SK-N-SH (cell line): ENCODE measurements around the gene LSP1. TPM values are rescaled to one million over a fixed set of nuclear protein-coding genes. Genes with fewer than 3 reads are reported as not detected.

Source experiments
- CTCF ChIA-PET: fragments of 300-600, 350-600 bp; formaldehyde crosslinking; extraction: SDS; loops from one replicate; lab custom pipeline; 2021; lab: Yijun Ruan, JAX
- POLR2A ChIA-PET: fragments of 350-600 bp; sonication (Branson Sonifier 250); formaldehyde crosslinking; extraction: SDS; loops from one replicate; lab custom pipeline; 2020; ENCODE audit warnings: antibody characterized with exemption, inconsistent platforms; lab: Yijun Ruan, JAX
- DNase-seq: peaks from one replicate; pipeline ENCODE4 v3.0.0; 2012
- H2AFZ ChIP-seq: fragments of 200-600 bp; sonication (generic); 2 replicates; pipeline ENCODE4 v1.8.1; 2016; ENCODE audit warnings: antibody characterized with exemption, mild to moderate bottlenecking, low read depth
- H3F3A ChIP-seq: fragments of 200-600 bp; sonication (generic); replicated peaks from 2 replicates; pipeline ENCODE3; 2016; ENCODE audit warnings: antibody characterized with exemption, mild to moderate bottlenecking; ENCODE audit not compliant: insufficient read depth
- H3K27ac ChIP-seq, 2 experiments: fragments of 200-500 bp in 1 of 2; fragments of 200-600 bp in 1 of 2; sonication (Bioruptor generic) in 1 of 2; sonication (generic), shearing (Covaris generic) in 1 of 2; 2 replicates each; pipeline versions ENCODE4 v1.5.1 to v1.6.1; 2014 to 2016; ENCODE audit warnings: low read depth in 2 of 2, inconsistent platforms in 1 of 2, low read length in 1 of 2, mild to moderate bottlenecking in 1 of 2, mixed read lengths in 1 of 2
- H3K27me3 ChIP-seq: fragments of 200-600 bp; sonication (generic), shearing (Covaris generic); 2 replicates; pipeline ENCODE4 v1.6.1; 2016; ENCODE audit warnings: mixed run types; ENCODE audit not compliant: insufficient read depth
- H3K36me3 ChIP-seq, 2 experiments: fragments of 200-500 bp in 1 of 2; fragments of 200-600 bp in 1 of 2; sonication (Bioruptor generic) in 1 of 2; sonication (generic) in 1 of 2; replicated peaks in 1 of 2; 2 replicates each; pipeline versions ENCODE3 to v1.5.1; 2014 to 2016; ENCODE audit warnings: low read length in 1 of 2, mild to moderate bottlenecking in 1 of 2; ENCODE audit not compliant: insufficient read depth in 2 of 2, control insufficient read depth in 1 of 2
- H3K4me1 ChIP-seq, 2 experiments: fragments of 200-500 bp in 1 of 2; fragments of 200-600 bp in 1 of 2; sonication (Bioruptor generic) in 1 of 2; sonication (generic), shearing (Covaris generic) in 1 of 2; 2 replicates each; pipeline versions ENCODE4 v1.5.1 to v1.6.1; 2014 to 2016; ENCODE audit warnings: low read depth in 1 of 2, low read length in 1 of 2, mixed run types in 1 of 2; ENCODE audit not compliant: insufficient read depth in 2 of 2, control insufficient read depth in 1 of 2
- H3K4me2 ChIP-seq: fragments of 200-600 bp; sonication (generic), shearing (Covaris generic); 2 replicates; pipeline ENCODE4 v1.6.1; 2017; ENCODE audit warnings: mixed run types
- H3K4me3 ChIP-seq, 2 experiments: fragments of 200-500 bp in 1 of 2; fragments of 200-600 bp in 1 of 2; sonication (Bioruptor generic) in 1 of 2; sonication (generic), shearing (Covaris generic) in 1 of 2; 2 replicates each; pipeline versions ENCODE4 v1.5.1 to v1.8.1; 2014 to 2016; ENCODE audit warnings: low read depth in 2 of 2, inconsistent platforms in 1 of 2, low read length in 1 of 2, mild to moderate bottlenecking in 1 of 2, mixed read lengths in 1 of 2, moderate library complexity in 1 of 2
- H3K79me2 ChIP-seq: fragments of 200-600 bp; sonication (generic); 2 replicates; pipeline ENCODE4 v1.8.1; 2017; ENCODE audit warnings: mild to moderate bottlenecking; ENCODE audit not compliant: insufficient read depth
- H3K9ac ChIP-seq: fragments of 200-600 bp; sonication (generic); 2 replicates; pipeline ENCODE4 v1.6.1; 2017; ENCODE audit warnings: mixed run types
- H3K9me2 ChIP-seq: fragments of 200-600 bp; sonication (generic); 2 replicates; pipeline ENCODE4 v1.6.1; 2017; ENCODE audit warnings: mixed run types
- H3K9me3 ChIP-seq: fragments of 200-600 bp; sonication (generic); 2 replicates; pipeline ENCODE4 v1.6.1; 2017; ENCODE audit warnings: mixed run types, mild to moderate bottlenecking, moderate library complexity
- H4K20me1 ChIP-seq: fragments of 200-600 bp; sonication (generic); 2 replicates; pipeline ENCODE4 v1.6.1; 2017; ENCODE audit warnings: mild to moderate bottlenecking, mixed run types; ENCODE audit not compliant: insufficient read depth
- CHD2 ChIP-seq: fragments of 150-350 bp; IDR thresholded peaks from 2 replicates; pipeline ENCODE4 v1.6.1; 2018; ENCODE audit warnings: low read length; ENCODE audit not compliant: partially characterized antibody
- ELF1 ChIP-seq: IDR thresholded peaks from 2 replicates; pipeline ENCODE4 v1.4.0; 2012
- EP300 ChIP-seq, 2 experiments: IDR thresholded peaks; 2 replicates each; pipeline versions ENCODE4 v1.4.0 to v1.6.1; 2012; ENCODE audit warnings: borderline replicate concordance in 1 of 2, low read depth in 1 of 2, low read length in 1 of 2
- EZH2phosphoT487 ChIP-seq: fragments of 200-600 bp; sonication (generic); IDR thresholded peaks from 2 replicates; pipeline ENCODE4 v1.6.1; 2017; ENCODE audit warnings: low read depth, mixed run types, mild to moderate bottlenecking, antibody characterized with exemption, moderate library complexity, borderline replicate concordance
- FOXJ3 ChIP-seq: sonication (generic); formaldehyde crosslinking; IDR thresholded peaks from 2 replicates; pipeline ENCODE4 v1.5.1; 2020; ENCODE audit warnings: mild to moderate bottlenecking, missing genetic modification reagents
- GABPA ChIP-seq: IDR thresholded peaks from 2 replicates; pipeline ENCODE4 v1.4.0; 2012; ENCODE audit warnings: low read depth, mild to moderate bottlenecking
- JUND ChIP-seq: IDR thresholded peaks from 2 replicates; pipeline ENCODE4 v1.4.0; 2012
- MEF2A ChIP-seq: IDR thresholded peaks from 2 replicates; pipeline ENCODE4 v1.4.0; 2012; ENCODE audit warnings: low read depth, borderline replicate concordance
- NFIC ChIP-seq: IDR thresholded peaks from 2 replicates; pipeline ENCODE4 v1.4.0; 2012; ENCODE audit warnings: borderline replicate concordance
- POLR2AphosphoS5 ChIP-seq: IDR thresholded peaks from 2 replicates; pipeline ENCODE4 v1.6.1; 2012; ENCODE audit warnings: low read depth, low read length
- RAD21 ChIP-seq: IDR thresholded peaks from 2 replicates; pipeline ENCODE4 v1.6.1; 2012; ENCODE audit warnings: mild to moderate bottlenecking, low read length
- RCOR1 ChIP-seq: fragments of 150-350 bp; IDR thresholded peaks from 2 replicates; pipeline ENCODE4 v1.6.1; 2017; ENCODE audit warnings: antibody characterized with exemption, low read length
- RFX5 ChIP-seq: IDR thresholded peaks from 2 replicates; pipeline ENCODE4 v1.6.1; 2012; ENCODE audit warnings: mild to moderate bottlenecking, improper control_type of control experiment, low read length
- TCF12 ChIP-seq: IDR thresholded peaks from 2 replicates; pipeline ENCODE4 v1.4.0; 2012
- TEAD4 ChIP-seq: IDR thresholded peaks from 2 replicates; pipeline ENCODE4 v1.4.0; 2012; ENCODE audit warnings: mild to moderate bottlenecking, borderline replicate concordance; ENCODE audit not compliant: insufficient read depth
- ZBTB33 ChIP-seq: IDR thresholded peaks from 2 replicates; pipeline ENCODE4 v1.4.0; 2012; ENCODE audit warnings: low read depth, borderline replicate concordance
- WGBS: methylation state at CpG from one replicate; pipeline ENCODE4 v1.1.6; 2017; ENCODE audit warnings: low lambda C conversion rate; 5-methylcytosine and 5-hydroxymethylcytosine counted together
- polyA plus RNA-seq, 3 experiments: library from polyadenylated mRNA; depleted of rRNA; stranded (reverse); fragments of >200 nt; gene quantifications; 2 replicates each; pipeline ENCODE4 v1.2.3, GENCODE V29; 2012
- TF ChIP-seq, protein P1 (sequence below): IDR thresholded peaks from 2 replicates; pipeline ENCODE4 v1.4.0; 2012; ENCODE audit warnings: low read depth
- TF ChIP-seq, protein P2 (sequence below): IDR thresholded peaks from 2 replicates; pipeline ENCODE4 v1.4.0; 2012; ENCODE audit warnings: low read depth, borderline replicate concordance

Gene LSP1
- polyA plus RNA-seq, 1 of the 3 experiments (the other 2 are of a cell fraction): 0.38 TPM

GRCh38 chr11:1807264-1807995 is 45.5 kb upstream of the LSP1 start:
- Histone ChIP-seq H3K4me1 (no peaks in the 10 kb centered on the region), H3K4me3 (no peak overlapping the region), H2AFZ (no peak overlapping the region), H3K36me3 (no peaks in the 10 kb centered on the region), H3K79me2 (no peaks in the 10 kb centered on the region), H3K9ac (no peak overlapping the region), H4K20me1 (no peaks in the 10 kb centered on the region), H3K9me2 (no peaks in the 10 kb centered on the region), H3K27ac (no peak overlapping the region), H3K9me3 (no peaks in the 10 kb centered on the region), H3K27me3 (no peaks in the 10 kb centered on the region; the same call in 1 of the 2 replicates), H3F3A (no peaks in the 10 kb centered on the region), H3K4me2 (no peak overlapping the region)
- ChIA-PET CTCF (interaction anchor here (1.3 to 3.9 kb wide), 3 partner anchors 114 to 195 kb away, joined by 4 to 15 read pairs (median 13); no protein-coding TSS in a partner anchor), POLR2A (no interaction called here)
- WGBS: 50% methylated on average over 14 of the region's 14 CpGs
- no peak for DNase-seq
- TF ChIP-seq POLR2AphosphoS5: no peak

DNA sequence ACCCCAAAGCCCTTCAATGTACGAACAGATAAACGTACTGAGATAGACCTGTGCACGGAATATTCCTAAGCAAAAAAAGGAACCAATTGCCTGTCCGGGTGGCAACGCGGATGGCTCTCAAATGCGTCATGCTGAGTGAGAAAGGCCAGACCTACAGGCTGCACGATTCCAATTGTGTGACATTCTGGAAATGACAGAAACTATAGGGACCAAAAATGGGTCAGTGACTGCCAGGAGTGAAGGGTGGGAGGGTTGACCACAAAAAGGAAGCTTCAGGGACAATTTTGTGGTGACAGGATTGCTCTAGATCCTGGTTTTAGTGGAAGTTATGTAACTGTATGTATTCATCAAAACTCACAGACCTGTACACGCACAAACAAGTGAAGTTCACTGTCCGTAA is 42.1 kb upstream of the LSP1 start:
- Histone ChIP-seq H3K9me2 (no peaks in the 10 kb centered on the region), H3K27me3 (no peaks in the 10 kb centered on the region; the same call in 1 of the 2 replicates), H2AFZ (no peak overlapping the region), H3K9me3 (no peaks in the 10 kb centered on the region), H3K4me3 (no peak overlapping the region), H3K4me1 (no peaks in the 10 kb centered on the region), H3K79me2 (no peaks in the 10 kb centered on the region), H3F3A (no peaks in the 10 kb centered on the region), H3K9ac (no peak overlapping the region), H3K27ac (no peak overlapping the region), H3K36me3 (no peaks in the 10 kb centered on the region), H4K20me1 (no peaks in the 10 kb centered on the region), H3K4me2 (no peak overlapping the region)
- DNase-seq: no peak
- ChIA-PET CTCF (no interaction called here), POLR2A (no interaction called here)
- 61% methylated on average over 10 of the region's 10 CpGs for WGBS
- TF ChIP-seq TEAD4 (no peak), EP300 (IDR thresholded peaks at IDR 0.05; ENCODE audit: borderline replicate concordance in 1 of 2, low read depth in 1 of 2, low read length in 1 of 2) (no peak), ZBTB33 (no peak), RCOR1 (no peak), GABPA (no peak), JUND (no peak), TCF12 (no peak), ELF1 (no peak), MEF2A (no peak), CHD2 (no peak), EZH2phosphoT487 (no peak), NFIC (no peak), RAD21 (no peak), FOXJ3 (CRISPR knock-in tag) (no peak), RFX5 (no peak)
- TF ChIP-seq, protein P1, sequence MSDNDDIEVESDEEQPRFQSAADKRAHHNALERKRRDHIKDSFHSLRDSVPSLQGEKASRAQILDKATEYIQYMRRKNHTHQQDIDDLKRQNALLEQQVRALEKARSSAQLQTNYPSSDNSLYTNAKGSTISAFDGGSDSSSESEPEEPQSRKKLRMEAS: no peak
- TF ChIP-seq, protein P2, sequence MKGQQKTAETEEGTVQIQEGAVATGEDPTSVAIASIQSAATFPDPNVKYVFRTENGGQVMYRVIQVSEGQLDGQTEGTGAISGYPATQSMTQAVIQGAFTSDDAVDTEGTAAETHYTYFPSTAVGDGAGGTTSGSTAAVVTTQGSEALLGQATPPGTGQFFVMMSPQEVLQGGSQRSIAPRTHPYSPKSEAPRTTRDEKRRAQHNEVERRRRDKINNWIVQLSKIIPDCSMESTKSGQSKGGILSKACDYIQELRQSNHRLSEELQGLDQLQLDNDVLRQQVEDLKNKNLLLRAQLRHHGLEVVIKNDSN: no peak
